ENCODE measurements around the gene CNDP1.

- TF ChIP-seq CTCF (IDR thresholded peaks at IDR 0.05; ENCODE audit: borderline replicate concordance, extremely low read depth, low read length, poor library complexity, severe bottlenecking) (no peak), EZH2 (IDR thresholded peaks at IDR 0.05; ENCODE audit: borderline replicate concordance, low read depth, low read length, severe bottlenecking) (no peak)
These were observed 15.6 kb upstream of the CNDP1 start for GRCh38 chr18:74518456-74519295.
